Cerebellar cortex (tissue), 1 donor: ENCODE measurements around the gene CHST11.

Experiments used
- DNase-seq: peaks from one replicate; pipeline ENCODE4 v3.0.0-alpha.2; 2015; ENCODE audit warnings: low spot score

Gene CHST11

DNA sequence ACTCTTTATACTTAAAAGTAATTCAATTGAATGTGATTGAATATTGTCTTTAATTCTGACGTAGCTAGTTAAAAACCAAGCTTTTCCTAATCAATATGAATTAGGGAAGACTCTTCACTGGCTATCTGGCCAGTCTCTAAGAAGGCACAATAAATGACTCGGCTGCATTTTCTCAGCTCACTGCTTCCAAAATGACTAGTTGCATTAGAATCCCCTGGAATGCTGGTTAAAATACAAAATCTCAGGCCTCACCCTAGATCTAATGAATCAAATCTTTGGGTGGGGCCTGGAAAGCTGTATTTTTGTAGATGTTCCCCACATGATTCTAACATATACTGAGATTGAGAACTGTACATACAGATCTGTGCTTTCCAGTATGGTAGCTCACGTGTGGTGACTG lies 242.1 kb downstream of the CHST11 start:
- no peak for DNase-seq

- DNase-seq, result no peak
Observed at GRCh38 chr12:104699489-104700190, 242.9 kb downstream of the CHST11 start.

GRCh38 chr12:104700324-104700723 lies 243.6 kb downstream of the CHST11 start:
- DNase-seq, result no peak

DNA sequence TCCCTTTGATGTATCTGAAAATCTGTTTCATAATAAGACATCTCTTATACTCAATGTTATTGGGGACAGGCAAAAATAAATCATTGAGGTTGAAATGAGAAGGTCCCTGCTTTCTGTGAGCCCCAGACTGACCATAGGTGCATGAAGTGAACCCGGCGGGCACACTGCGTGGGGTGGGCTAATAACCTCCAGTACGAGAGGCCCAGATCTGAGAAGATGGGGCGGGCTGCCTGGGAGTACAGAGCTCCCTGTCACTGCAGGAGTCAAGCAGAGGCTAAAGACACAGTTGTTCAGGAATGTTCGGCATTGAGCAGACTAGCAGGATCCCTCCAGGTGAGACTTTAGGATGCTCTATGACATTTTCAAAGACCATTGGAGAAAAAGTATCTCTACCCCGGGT lies 244.6 kb downstream of the CHST11 start:
- DNase-seq, result no peak

- DNase-seq, result no peak
Observed at GRCh38 chr12:104701756-104702155, 245.0 kb downstream of the CHST11 start.

DNA sequence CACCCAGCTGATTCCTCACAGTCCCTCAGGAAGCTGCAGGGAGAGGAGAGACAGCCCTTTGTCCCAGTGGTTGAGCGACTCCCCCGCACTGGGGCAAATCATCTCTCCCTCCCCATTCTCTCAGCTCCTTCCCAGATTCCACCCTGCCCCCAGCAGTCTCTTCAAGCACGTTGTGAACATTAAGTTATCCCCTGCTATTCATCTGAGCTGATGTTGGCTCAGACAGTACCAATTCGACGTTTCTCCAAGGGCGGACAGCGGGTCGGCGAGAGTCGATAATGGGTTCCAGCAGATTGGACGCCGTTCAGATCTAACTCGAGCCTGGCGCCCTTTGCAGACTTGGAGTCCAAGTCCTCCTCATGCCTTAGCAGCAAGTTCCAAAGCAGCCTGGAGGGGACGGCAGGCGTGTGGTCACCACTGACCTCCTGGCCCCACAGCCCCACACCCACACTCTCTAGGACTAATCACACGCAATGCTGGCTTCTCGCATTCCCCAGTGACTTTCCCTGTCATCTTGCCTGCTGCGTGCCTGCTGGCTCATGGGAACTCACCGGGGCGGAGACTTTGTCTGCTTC lies 245.9 kb downstream of the CHST11 start:
- no peak for DNase-seq

GRCh38 chr12:104703372-104703771 lies 246.6 kb downstream of the CHST11 start:
- DNase-seq, result no peak

DNA sequence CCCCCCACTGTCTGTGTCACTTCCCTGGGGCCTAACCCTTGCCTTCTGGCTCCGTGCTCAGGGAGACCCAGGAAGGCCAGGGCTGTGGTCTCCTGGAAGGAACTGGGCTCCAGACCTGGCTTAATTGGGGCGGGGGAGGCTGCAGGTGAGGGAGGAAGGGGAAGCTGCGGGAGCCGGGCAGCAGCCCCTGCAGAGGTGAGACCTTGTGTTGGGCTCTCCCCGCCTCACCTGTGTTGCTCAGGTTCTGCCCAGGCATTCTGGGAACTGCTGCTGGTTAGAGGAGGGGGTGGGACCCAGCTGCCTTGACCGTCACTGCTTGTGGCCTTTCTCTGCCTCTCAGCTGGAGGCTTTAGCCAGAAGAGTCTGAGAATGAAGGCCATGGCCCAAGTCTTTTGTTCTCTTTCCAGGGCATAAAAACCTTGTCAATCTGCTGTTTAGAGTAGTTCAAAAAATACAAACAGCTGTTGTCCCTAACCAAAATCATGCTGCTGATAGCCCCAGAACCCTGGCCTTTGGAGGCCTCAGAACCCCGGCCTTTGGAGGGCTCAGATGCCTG lies 247.6 kb downstream of the CHST11 start:
- DNase-seq, result no peak

DNA sequence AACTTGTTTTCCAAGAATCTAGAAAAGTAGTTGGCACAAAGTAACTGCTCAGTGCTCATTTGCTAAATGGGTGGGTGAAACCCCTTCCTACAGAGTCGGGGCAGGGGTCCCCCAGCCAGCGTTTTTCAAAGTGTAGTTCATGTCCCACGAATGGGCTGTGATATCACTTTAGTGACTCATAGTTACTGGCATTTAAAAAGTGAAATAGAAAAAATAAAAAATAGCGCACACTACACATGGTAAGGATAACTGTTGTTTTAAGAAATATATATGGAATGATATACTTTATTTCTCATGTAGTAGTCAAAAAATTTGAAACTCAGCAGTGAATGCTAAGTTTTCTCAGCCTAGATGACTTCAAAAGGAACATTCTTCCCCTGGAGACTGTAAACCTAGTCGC lies 250.4 kb downstream of the CHST11 start:
- DNase-seq, result no peak

GRCh38 chr12:104707794-104708558 lies 251.2 kb downstream of the CHST11 start:
- no peak for DNase-seq

DNA sequence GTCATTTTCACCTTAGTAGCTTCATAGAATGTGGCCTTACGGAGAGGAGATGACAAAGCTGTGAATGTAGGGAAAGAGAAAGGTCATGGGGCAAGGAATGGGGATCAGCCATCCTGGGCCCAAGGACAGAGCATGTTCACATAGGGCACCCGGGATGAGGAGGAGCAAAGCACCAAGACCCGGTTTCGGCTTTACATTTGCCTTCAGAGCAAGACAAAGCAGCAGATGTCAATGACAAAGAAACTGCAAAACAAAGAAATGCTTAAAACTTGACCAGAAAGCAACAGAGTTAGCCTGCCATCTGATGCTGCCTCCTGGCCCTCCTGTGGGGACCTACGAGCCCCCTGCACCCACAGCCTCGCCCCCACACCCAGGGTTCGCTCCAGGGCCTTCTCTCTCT lies 252.1 kb downstream of the CHST11 start:
- DNase-seq, result no peak

DNA sequence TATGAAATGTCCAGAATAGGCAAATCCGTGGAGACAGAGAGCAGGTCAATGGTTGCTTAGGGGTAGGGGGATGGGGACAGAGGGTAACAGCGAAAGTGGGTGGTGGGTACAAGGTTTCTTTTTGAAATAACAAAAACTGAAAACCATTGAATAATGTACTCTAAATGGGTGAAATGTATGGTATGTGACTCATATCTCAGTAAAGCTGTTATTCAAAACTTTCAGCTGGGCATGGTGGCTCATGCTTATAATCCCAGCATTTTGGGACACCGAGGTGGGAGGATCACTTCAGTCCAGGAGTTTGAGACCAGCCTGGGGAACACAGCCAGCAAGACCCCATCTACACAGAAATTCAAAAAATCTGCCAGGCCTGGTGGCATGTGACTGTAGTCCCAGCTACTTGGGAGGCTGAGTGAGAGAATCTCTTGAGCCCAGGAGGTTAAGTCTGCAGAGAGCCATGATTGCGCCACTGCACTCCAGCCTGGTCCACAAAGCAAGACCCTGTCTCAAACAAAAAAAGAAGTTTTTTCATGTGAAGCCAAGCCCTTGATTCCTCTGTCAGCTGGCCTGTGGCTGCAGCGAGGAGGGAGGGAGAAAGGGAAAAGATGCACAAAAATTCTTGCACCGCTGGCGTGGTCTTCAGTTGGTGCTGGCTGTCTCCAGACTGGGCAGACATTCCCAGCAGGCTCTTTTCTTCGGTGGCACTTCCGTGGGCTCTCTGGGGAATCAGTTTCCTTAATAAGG lies 253.1 kb downstream of the CHST11 start:
- DNase-seq, result no peak

GRCh38 chr12:104710940-104711689 lies 254.4 kb downstream of the CHST11 start:
- peak; percentile 28 for DNase-seq

DNA sequence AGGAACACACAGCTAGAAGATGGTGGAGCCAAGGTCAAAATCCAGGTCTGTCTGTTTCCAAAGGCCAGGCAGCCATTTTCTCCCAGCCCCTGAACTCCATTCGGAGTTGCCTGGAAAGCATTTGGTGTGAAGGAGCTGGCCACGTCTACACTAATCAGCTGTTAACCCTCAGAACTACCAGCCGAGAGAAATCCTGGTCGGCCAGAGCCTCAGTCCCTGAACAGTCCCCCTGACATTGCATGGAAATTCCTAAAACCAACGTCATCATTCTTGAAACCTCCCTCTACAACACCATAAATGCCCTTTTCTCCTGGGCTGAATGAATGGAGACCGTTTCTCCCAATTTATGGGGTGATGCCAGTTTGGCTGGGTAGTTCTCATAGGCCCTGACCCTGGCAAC lies 255.7 kb downstream of the CHST11 start:
- DNase-seq, result no peak

DNA sequence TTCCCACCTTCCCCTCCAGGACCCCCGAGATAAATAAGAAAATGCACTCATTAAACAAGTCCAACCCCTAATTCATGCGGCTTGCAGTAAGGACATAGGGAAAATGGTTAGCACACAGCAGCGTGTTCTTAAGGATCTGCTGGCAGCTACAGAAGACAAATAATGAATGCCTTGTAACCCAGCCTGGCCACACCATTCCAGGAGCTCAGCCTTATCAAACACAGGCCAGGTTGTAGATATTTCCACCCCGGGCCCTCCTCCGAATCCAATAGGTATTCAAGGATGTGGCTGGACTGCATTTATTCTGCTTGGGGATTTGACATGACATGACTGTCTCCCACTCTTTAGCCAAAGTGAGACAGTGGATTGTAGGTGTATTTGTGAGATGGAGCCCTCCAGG lies 256.2 kb downstream of the CHST11 start:
- no peak for DNase-seq

- DNase-seq, result no peak
Observed at GRCh38 chr12:104713444-104713843, 256.7 kb downstream of the CHST11 start.

DNA sequence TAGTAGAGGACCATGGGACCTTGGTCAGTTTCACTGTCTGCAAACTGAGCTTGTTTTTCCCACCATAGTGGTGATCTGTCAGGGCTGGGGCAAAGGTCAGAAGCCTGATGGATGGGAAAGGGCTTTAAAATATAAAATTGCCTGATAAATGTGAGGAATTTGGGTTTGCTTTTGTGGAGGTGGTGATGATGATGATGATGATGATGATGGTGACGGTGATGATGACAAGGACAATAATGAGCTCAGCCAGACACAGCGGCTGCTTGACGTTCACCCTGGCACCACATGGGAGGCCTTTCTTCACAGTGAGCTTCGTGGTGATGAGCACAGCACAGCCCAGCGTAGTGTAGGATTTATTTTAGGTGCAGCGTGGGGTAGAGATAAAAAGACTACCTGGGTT lies 257.6 kb downstream of the CHST11 start:
- no peak for DNase-seq

- DNase-seq, result no peak
Observed at GRCh38 chr12:104716172-104716571, 259.4 kb downstream of the CHST11 start.

- no peak for DNase-seq
Observed at GRCh38 chr12:104718304-104718929, 261.7 kb downstream of the CHST11 start.

- no peak for DNase-seq
Observed at GRCh38 chr12:104719700-104720338, 263.1 kb downstream of the CHST11 start.
